GM12878 (cell line): ENCODE measurements around the gene DIAPH3.

ENCODE experiments used
- EP300 ChIP-seq, 2 experiments: fragments of 150-350 bp in 1 of 2; IDR thresholded peaks; 2 replicates each; pipeline ENCODE4 v1.6.1; 2011 to 2012; ENCODE audit warnings: low read depth in 2 of 2, low read length in 2 of 2, borderline replicate concordance in 1 of 2, improper control_type of control experiment in 1 of 2, inconsistent platforms in 1 of 2; ENCODE audit not compliant: control insufficient read depth in 1 of 2
- POLR2A ChIP-seq: IDR thresholded peaks from 2 replicates; pipeline ENCODE4 v1.6.1; 2011; ENCODE audit warnings: low read depth, mild to moderate bottlenecking, low read length
- ZBTB40 ChIP-seq: fragments of 450-650 bp; IDR thresholded peaks from 2 replicates; pipeline ENCODE4 v1.6.1; 2016; ENCODE audit warnings: mild to moderate bottlenecking, moderate library complexity, borderline replicate concordance

- TF ChIP-seq EP300 (IDR thresholded peaks at IDR 0.05; ENCODE audit: borderline replicate concordance in 1 of 2, control insufficient read depth in 1 of 2, low read depth in 2 of 2, low read length in 2 of 2) (no peak), POLR2A (no peak), ZBTB40 (no peak)
Measured at GRCh38 chr13:60139272-60139671, 24.5 kb downstream of the DIAPH3 start.
